Psoas muscle (tissue), 8 donors: ENCODE results near the gene LRRC45. TPM values are rescaled to one million over a fixed set of nuclear protein-coding genes. Genes with fewer than 3 reads are reported as not detected.

Source experiments
- ATAC-seq, 4 donors: fragments of 200-7000 bp; cut with Tn5 transposase; one replicate each; pipeline ENCODE4 v1.9.1; 2020; ENCODE audit warnings: moderate library complexity in 3 of 4, mild to moderate bottlenecking in 2 of 4
- DNase-seq, 2 donors: peaks; one replicate each; pipeline ENCODE4 v3.0.0-alpha.2; 2020
- H3K27ac ChIP-seq: fragments of 200-600 bp; one replicate; pipeline ENCODE4 v1.8.0; 2022
- H3K27me3 ChIP-seq, 3 donors: fragments of 200-600 bp in 1 of 3; one replicate each; pipeline versions ENCODE4 v1.6.1 to v1.8.0; 2013 to 2022; ENCODE audit warnings: low read length in 2 of 3, mild to moderate bottlenecking in 2 of 3, moderate library complexity in 1 of 3; ENCODE audit not compliant: insufficient read depth in 3 of 3
- H3K36me3 ChIP-seq, 2 donors: fragments of 200-600 bp in 1 of 2; one replicate each; pipeline versions ENCODE4 v1.6.1 to v1.8.0; 2013 to 2022; ENCODE audit warnings: low read depth in 1 of 2, mild to moderate bottlenecking in 1 of 2, moderate library complexity in 1 of 2; ENCODE audit not compliant: insufficient read depth in 1 of 2
- H3K4me1 ChIP-seq: fragments of 200-600 bp; one replicate; pipeline ENCODE4 v1.8.0; 2022
- H3K4me3 ChIP-seq: fragments of 200-600 bp; one replicate; pipeline ENCODE4 v1.8.0; 2022; ENCODE audit warnings: mild to moderate bottlenecking
- H3K9me3 ChIP-seq: fragments of 200-600 bp; one replicate; pipeline ENCODE4 v1.8.0; 2022
- WGBS, 3 donors: extraction: QIAGEN DNeasy Blood & Tissue Kit; methylation state at CpG; one replicate each; pipeline versions ENCODE4 v1.1.6 to v1.1.7; 2013; 5-methylcytosine and 5-hydroxymethylcytosine counted together
- intact Hi-C, 2 donors: fragments of 100-400 bp; cut with DNase I; formaldehyde crosslinking; loops; one replicate each; pipeline versions ENCODE4 v1.11.0 to v1.14.2; 2022
- polyA plus RNA-seq, 3 donors: library from polyadenylated mRNA; stranded (reverse); fragments of 200-250 nt; gene quantifications; one replicate each; pipeline ENCODE4 v1.2.3, GENCODE V29; 2013
- total RNA-seq, 4 donors: library from RNA; stranded (reverse); fragmentation: NEBNext Ultra II Directional in 2 of 4; extraction: Animal tissue kit (Norgen Biotek cat#: 25700) in 2 of 4; gene quantifications; one replicate each; pipeline versions ENCODE4 v1.2.1 to v1.2.4, GENCODE V29; 2021 to 2023
- TF ChIP-seq, protein P1 (sequence below): fragments of 200-600 bp; IDR thresholded peaks from one replicate; pipeline ENCODE4 v1.8.0; 2022; ENCODE audit warnings: antibody characterized with exemption
- donor health status: healthy with polysubstance abuse.
- donor health status: DM: no; HTN: no; CAD: no; lungs with moderate emphysema.
- donor health status: Bipolar disorder and iron deficiency.
- donor health status: healthy.
- donor health status: DM: yes; HTN: yes; CAD: no.
- donor health status: DM: no; HTN: no; CAD: no.
- donor health status: DM: no; HTN: no; CAD: no.
- donor health status: DM: yes; HTN: yes; CAD: no.

Gene LRRC45
- total and polyA plus RNA-seq, 7 donors = 1.4 to 7.1 (median 3.0) TPM

DNA sequence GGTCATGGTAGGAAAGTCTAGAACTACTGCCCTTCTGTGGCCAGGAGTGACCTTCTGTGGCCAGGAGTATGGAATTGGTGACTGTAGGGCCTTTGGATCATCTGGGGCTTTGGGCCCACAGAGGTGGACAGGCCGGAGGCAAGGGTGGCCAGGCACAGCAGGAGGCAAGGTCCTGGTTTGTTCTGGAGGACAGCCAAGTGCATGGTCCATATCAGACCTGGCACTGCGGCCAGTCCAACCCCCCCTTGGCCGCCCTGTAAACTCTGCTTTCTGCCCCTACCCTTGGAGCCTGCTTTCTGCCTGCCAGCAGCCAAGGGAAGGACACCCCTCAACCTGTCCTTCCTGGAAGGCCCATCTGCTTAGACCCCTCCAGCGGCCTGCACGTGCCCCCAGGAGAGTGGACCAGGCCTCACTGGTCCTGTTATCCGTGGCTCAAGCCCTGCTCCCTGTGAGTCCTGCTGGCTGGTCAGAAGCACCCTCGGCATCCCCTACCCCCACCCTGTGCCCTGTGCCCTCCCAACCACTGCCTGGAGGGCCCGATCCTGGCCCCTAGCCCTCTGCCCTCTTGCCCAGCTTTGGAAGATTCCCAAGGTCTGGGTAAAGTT lies 16.7 kb downstream of the LRRC45 start:
- Histone ChIP-seq H3K4me3 (no peak overlapping the region), H3K9me3 (no peaks in the 10 kb centered on the region), H3K36me3 (peaks cover 0 to 7% of the 10 kb centered on the region in 2 donors), H3K27me3 (no peaks in the 10 kb centered on the region), H3K4me1 (peaks cover 12% of the 10 kb centered on the region), H3K27ac (no peak overlapping the region)
- no peak for DNase-seq
- ATAC-seq = no peak
- 89 to 95% (median 95%) methylated on average over 8 of the region's 8 CpGs for WGBS, 3 donors
- TF ChIP-seq, protein P1, sequence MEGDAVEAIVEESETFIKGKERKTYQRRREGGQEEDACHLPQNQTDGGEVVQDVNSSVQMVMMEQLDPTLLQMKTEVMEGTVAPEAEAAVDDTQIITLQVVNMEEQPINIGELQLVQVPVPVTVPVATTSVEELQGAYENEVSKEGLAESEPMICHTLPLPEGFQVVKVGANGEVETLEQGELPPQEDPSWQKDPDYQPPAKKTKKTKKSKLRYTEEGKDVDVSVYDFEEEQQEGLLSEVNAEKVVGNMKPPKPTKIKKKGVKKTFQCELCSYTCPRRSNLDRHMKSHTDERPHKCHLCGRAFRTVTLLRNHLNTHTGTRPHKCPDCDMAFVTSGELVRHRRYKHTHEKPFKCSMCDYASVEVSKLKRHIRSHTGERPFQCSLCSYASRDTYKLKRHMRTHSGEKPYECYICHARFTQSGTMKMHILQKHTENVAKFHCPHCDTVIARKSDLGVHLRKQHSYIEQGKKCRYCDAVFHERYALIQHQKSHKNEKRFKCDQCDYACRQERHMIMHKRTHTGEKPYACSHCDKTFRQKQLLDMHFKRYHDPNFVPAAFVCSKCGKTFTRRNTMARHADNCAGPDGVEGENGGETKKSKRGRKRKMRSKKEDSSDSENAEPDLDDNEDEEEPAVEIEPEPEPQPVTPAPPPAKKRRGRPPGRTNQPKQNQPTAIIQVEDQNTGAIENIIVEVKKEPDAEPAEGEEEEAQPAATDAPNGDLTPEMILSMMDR = no peak
- intact Hi-C loops = loop anchor here in 1 of 2 donors (10.0 kb wide), 1 partner anchor 265 kb away; no protein-coding TSS in a partner anchor

DNA sequence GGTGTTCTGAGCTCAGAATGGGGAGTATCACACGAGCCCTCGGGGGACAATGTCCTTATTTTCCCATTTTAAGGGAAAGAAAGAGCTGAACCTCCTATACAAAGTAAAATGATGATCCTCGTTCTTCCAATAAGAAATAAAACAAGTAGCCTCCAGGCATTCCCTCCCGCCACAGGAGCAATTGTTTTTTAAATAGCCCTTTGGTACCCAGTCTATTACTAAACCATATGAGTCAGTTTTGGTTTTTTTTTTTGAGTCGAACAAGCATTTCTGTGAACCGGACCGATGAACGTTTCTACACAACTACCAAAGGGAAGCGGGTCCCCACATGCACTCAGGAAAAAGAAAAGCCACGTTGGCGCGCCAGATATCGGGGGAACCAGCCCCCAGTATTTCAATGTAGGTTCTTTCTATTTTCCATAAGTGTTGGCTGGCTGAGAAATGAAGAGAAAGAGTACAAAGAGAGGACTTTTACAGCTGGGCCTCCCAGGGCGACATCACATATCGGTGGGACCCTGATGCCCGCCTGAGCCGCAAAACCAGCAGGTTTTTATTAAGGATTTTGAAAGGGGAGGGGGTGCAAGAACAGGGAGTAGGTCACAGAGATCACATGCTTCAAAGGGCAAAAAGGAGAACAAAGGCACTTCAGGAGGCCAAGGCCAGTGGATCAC lies 18.2 kb downstream of the LRRC45 start:
- TF ChIP-seq, protein P1 = no peak
- whole genome bisulfite sequencing, 3 donors = 83 to 84% (median 84%) methylated on average over 17 of the region's 17 CpGs
- Histone ChIP-seq H3K27me3 (no peaks in the 10 kb centered on the region), H3K4me1 (peaks cover 6% of the 10 kb centered on the region), H3K4me3 (no peak overlapping the region), H3K27ac (no peak overlapping the region), H3K9me3 (no peaks in the 10 kb centered on the region), H3K36me3 (no peaks in the 10 kb centered on the region)
- no peak for ATAC-seq
- intact Hi-C loops = no loop called here
- no peak for DNase-seq

DNA sequence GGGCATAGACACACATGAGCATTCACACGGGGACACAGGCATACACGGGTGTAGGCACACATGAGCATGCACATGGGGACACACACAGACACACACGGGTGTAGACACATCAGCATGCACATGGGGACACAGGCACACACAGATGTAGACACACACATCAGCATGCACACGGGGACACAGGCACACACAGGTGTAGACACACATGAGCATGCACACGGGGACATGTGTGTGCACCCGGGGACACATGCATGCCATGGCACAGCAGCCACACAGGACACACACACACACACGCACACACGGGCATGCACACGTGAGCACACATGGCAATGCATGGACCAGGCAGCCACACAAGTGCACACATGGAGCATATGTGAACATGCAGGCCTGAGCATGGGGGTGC lies 19.5 kb downstream of the LRRC45 start:
- DNase-seq = no peak
- Histone ChIP-seq H3K4me1 (no peaks in the 10 kb centered on the region), H3K36me3 (peaks cover 0 to 13% of the 10 kb centered on the region in 2 donors), H3K27ac (no peak overlapping the region), H3K4me3 (no peak overlapping the region), H3K9me3 (no peaks in the 10 kb centered on the region), H3K27me3 (no peaks in the 10 kb centered on the region)
- ATAC-seq = no peak
- intact Hi-C loops = no loop called here
- TF ChIP-seq, protein P1 = no peak
- WGBS, 3 donors = 86 to 90% (median 87%) methylated on average over 9 of the region's 9 CpGs

DNA sequence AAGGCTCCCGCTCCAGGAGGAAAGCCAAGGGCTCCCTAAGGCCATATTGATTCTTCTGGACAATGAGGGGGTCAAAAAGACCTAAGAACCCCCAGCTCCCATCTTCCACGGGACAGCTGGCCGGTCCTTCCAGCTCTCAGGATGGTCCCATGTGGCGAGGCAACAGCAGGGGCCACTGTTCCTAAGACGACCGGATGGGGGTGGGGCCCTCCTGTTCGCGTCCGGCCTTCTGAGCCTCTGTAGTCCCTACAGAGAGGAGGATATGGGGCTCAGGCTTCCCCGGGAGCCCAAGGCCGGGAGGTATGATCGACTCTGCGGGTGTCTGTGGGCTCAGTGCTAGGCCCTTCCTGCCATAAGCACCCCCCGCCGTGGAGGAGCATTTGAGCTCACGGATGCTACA lies 20.4 kb downstream of the LRRC45 start:
- no peak overlapping the region for H3K27ac ChIP-seq
- H3K4me1 ChIP-seq = no peaks in the 10 kb centered on the region
- no peak overlapping the region for H3K4me3 ChIP-seq
- H3K9me3 ChIP-seq = no peaks in the 10 kb centered on the region
- intact Hi-C loops = no loop called here
- TF ChIP-seq, protein P1 = no peak
- H3K36me3 ChIP-seq = peaks cover 0 to 22% of the 10 kb centered on the region in 2 donors
- no peak for DNase-seq
- H3K27me3 ChIP-seq = no peaks in the 10 kb centered on the region
- no peak for ATAC-seq
- WGBS, 3 donors = 54 to 62% (median 58%) methylated on average over 16 of the region's 16 CpGs
